MM.1S (cell line): ENCODE measurements around the gene CIB2.

Experiments
- EZH2 ChIP-seq: fragments of 300-600 bp; sonication (generic); optimal IDR thresholded peaks from 2 replicates; pipeline ENCODE3; 2017; ENCODE audit warnings: low read depth, mild to moderate bottlenecking, antibody characterized with exemption, low read length, mixed read lengths
- EZH2phosphoT487 ChIP-seq: fragments of 300-600 bp; sonication (generic); IDR thresholded peaks from 2 replicates; pipeline ENCODE4 v1.6.1; 2018; ENCODE audit warnings: antibody characterized with exemption, low read length
- TF ChIP-seq, protein P1 (sequence below): fragments of 300-600 bp; sonication (generic); IDR thresholded peaks from 2 replicates; pipeline ENCODE4 v1.5.1; 2016; ENCODE audit warnings: antibody characterized with exemption, low read length, mixed read lengths

DNA sequence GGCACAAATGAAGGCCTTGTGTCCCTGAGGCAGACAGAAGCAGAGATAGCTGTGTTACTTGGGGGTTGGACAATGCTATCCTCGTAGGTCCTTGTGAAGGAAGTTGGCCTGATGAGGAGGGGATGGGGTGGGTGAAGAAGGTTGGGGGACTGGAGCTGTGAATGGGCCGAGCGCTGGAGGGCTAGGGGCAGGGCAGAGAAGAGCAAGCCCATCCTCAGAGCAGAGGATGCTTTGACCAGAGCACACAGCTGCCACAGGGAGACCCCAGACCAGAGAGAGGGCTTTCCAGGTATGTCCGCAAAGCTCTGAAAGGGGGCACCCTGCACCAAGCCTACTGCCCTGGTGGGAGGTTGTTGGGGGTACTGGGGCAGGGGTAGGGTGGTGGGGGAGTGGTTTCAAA is 48.1 kb downstream of the CIB2 start:
- TF ChIP-seq, protein P1, sequence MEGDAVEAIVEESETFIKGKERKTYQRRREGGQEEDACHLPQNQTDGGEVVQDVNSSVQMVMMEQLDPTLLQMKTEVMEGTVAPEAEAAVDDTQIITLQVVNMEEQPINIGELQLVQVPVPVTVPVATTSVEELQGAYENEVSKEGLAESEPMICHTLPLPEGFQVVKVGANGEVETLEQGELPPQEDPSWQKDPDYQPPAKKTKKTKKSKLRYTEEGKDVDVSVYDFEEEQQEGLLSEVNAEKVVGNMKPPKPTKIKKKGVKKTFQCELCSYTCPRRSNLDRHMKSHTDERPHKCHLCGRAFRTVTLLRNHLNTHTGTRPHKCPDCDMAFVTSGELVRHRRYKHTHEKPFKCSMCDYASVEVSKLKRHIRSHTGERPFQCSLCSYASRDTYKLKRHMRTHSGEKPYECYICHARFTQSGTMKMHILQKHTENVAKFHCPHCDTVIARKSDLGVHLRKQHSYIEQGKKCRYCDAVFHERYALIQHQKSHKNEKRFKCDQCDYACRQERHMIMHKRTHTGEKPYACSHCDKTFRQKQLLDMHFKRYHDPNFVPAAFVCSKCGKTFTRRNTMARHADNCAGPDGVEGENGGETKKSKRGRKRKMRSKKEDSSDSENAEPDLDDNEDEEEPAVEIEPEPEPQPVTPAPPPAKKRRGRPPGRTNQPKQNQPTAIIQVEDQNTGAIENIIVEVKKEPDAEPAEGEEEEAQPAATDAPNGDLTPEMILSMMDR = no peak
- TF ChIP-seq EZH2 (no peak), EZH2phosphoT487 (no peak)
